Cerebellar cortex (tissue), 1 donor: ENCODE measurements around the gene FABP1.

Experiments used
- DNase-seq: peaks from one replicate; pipeline ENCODE4 v3.0.0-alpha.2; 2015; ENCODE audit warnings: low spot score

Gene FABP1

GRCh38 chr2:88115825-88116518 lies 11.9 kb downstream of the FABP1 start:
- DNase-seq: no peak

- no peak for DNase-seq
Observed at GRCh38 chr2:88114889-88115288, 13.0 kb downstream of the FABP1 start.

- no peak for DNase-seq
Observed at GRCh38 chr2:88113069-88113468, 14.8 kb downstream of the FABP1 start.

- no peak for DNase-seq
Observed at GRCh38 chr2:88110830-88111229, 17.0 kb downstream of the FABP1 start.

GRCh38 chr2:88108796-88109195 lies 19.1 kb downstream of the FABP1 start:
- no peak for DNase-seq

- DNase-seq: peak; percentile 3
Observed at GRCh38 chr2:88100489-88100858, 27.4 kb downstream of the FABP1 start.

- DNase-seq: no peak
Observed at GRCh38 chr2:88099798-88100488, 27.9 kb downstream of the FABP1 start.

- DNase-seq: no peak
Observed at GRCh38 chr2:88098558-88098900, 29.3 kb downstream of the FABP1 start.

- no peak for DNase-seq
Observed at GRCh38 chr2:88097891-88098557, 29.8 kb downstream of the FABP1 start.

GRCh38 chr2:88097192-88097591 lies 30.7 kb downstream of the FABP1 start:
- DNase-seq: no peak

- DNase-seq: no peak
Observed at GRCh38 chr2:88096708-88097107, 31.2 kb downstream of the FABP1 start.

GRCh38 chr2:88095022-88095421 lies 32.8 kb downstream of the FABP1 start:
- no peak for DNase-seq

GRCh38 chr2:88092773-88093172 lies 35.1 kb downstream of the FABP1 start:
- DNase-seq: no peak

- no peak for DNase-seq
Observed at GRCh38 chr2:88091943-88092342, 35.9 kb downstream of the FABP1 start.

GRCh38 chr2:88090446-88091283 lies 37.2 kb downstream of the FABP1 start:
- DNase-seq: no peak

- DNase-seq: no peak
Observed at GRCh38 chr2:88088999-88089398, 38.9 kb downstream of the FABP1 start.

GRCh38 chr2:88087763-88088162 lies 40.1 kb downstream of the FABP1 start:
- no peak for DNase-seq

GRCh38 chr2:88087073-88087472 lies 40.8 kb downstream of the FABP1 start:
- no peak for DNase-seq

- DNase-seq: no peak
Observed at GRCh38 chr2:88086401-88086800, 41.5 kb downstream of the FABP1 start.

GRCh38 chr2:88085602-88086001 lies 42.3 kb downstream of the FABP1 start:
- DNase-seq: no peak

- no peak for DNase-seq
Observed at GRCh38 chr2:88085099-88085498, 42.8 kb downstream of the FABP1 start.

GRCh38 chr2:88082781-88083180 lies 45.1 kb downstream of the FABP1 start:
- DNase-seq: no peak
